ENCODE data around the gene TRPV3. TPM values are rescaled to one million over a fixed set of nuclear protein-coding genes. Genes with fewer than 3 reads are reported as not detected.

The TRPV3 gene
- total and polyA plus RNA-seq, 3 donors from 2014 or later, result 6.6 to 37.2 (median 19.8) TPM

DNA sequence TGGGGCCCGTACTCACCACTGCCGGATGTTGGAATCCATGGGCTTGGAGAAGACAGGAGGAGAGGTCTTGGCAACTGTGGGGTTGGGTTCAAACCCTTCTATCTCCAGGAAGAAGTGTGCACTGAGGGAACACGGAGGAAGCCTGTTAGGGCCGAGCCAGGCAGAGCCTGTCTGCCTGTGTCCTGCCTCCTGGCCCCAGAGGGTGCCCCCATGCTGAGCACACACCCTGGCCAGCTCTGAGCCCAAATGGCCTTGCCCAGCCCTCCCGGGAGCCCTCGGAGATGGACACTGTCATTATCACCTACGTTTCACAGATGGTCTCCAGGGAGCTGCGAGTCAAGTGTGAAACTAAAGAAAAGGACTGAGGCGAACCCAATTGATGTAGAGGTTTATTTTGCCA is 12.5 kb downstream of the TRPV3 start:
- intact Hi-C loops (cut with DNase I; ENCODE audit: low total_unique reads), result no loop called here
- no peaks in the 10 kb centered on the region for H3K36me3 ChIP-seq (ENCODE audit: low read depth, missing control alignments)
- no peaks in the 10 kb centered on the region for H3K27me3 ChIP-seq
- WGBS, 2 donors, result 64 to 67% methylated on average over 7 to 9 of the region's 9 CpGs
- no peak for TF ChIP-seq POLR2A (IDR thresholded peaks at IDR 0.05)
- TF ChIP-seq, protein P1, sequence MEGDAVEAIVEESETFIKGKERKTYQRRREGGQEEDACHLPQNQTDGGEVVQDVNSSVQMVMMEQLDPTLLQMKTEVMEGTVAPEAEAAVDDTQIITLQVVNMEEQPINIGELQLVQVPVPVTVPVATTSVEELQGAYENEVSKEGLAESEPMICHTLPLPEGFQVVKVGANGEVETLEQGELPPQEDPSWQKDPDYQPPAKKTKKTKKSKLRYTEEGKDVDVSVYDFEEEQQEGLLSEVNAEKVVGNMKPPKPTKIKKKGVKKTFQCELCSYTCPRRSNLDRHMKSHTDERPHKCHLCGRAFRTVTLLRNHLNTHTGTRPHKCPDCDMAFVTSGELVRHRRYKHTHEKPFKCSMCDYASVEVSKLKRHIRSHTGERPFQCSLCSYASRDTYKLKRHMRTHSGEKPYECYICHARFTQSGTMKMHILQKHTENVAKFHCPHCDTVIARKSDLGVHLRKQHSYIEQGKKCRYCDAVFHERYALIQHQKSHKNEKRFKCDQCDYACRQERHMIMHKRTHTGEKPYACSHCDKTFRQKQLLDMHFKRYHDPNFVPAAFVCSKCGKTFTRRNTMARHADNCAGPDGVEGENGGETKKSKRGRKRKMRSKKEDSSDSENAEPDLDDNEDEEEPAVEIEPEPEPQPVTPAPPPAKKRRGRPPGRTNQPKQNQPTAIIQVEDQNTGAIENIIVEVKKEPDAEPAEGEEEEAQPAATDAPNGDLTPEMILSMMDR (IDR thresholded peaks at IDR 0.05), result no peak
- no peak overlapping the region for H3K4me3 ChIP-seq
- no peak for DNase-seq
- no peak overlapping the region for H3K27ac ChIP-seq
- H3K9me3 ChIP-seq, result no peaks in the 10 kb centered on the region
- no peaks in the 10 kb centered on the region for H3K4me1 ChIP-seq

DNA sequence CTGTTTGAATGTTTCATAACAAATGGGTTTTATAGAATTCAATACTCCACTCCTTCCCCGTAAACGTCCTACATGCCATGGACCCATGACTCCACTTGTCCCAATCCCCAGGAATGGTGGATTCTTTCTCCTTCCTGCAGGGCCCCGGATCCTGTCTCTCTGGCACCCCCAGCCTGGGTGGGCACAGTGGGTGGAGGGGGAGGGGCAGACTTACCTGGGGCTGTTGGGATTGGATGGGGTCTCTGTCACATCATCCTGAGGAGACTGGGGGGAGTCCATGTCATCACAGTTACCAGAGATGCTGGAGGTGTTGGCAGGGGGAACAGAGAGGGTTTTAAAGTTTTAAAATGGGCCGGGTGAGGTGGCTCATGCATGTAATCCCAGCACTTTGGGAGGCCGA is 13.2 kb downstream of the TRPV3 start:
- no peaks in the 10 kb centered on the region for H3K36me3 ChIP-seq (ENCODE audit: low read depth, missing control alignments)
- no peak for DNase-seq
- no peak overlapping the region for H3K4me3 ChIP-seq
- intact Hi-C loops (cut with DNase I; ENCODE audit: low total_unique reads), result no loop called here
- no peaks in the 10 kb centered on the region for H3K4me1 ChIP-seq
- H3K9me3 ChIP-seq, result no peaks in the 10 kb centered on the region
- H3K27ac ChIP-seq, result no peak overlapping the region
- H3K27me3 ChIP-seq, result no peaks in the 10 kb centered on the region
- 89 to 91% methylated on average over 5 of the region's 5 CpGs for WGBS, 2 donors
- TF ChIP-seq, protein P1 (IDR thresholded peaks at IDR 0.05), result no peak
- no peak for TF ChIP-seq POLR2A (IDR thresholded peaks at IDR 0.05)

DNA sequence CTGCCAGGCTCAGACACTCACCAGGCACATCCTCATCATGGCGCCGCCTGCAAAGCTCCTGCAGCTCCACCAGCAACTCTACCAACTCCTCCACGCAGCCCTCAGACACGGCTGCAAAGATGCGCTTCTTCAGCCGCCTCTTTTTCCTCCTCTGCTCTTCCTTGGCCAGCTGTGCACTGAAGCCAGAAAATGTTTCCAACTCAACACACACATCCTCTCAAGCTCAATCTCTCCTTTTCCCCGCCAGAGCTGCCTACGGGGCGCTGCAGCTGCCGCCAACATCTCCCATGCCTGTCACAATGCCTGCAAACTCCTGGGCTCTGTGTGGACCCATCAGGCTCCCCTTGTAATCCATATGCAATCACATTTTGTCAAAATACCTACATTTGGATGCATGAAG is 14.2 kb downstream of the TRPV3 start:
- Histone ChIP-seq H3K27me3 (no peaks in the 10 kb centered on the region), H3K4me1 (no peaks in the 10 kb centered on the region), H3K9me3 (no peaks in the 10 kb centered on the region), H3K27ac (no peak overlapping the region), H3K36me3 (ENCODE audit: low read depth, missing control alignments) (no peaks in the 10 kb centered on the region), H3K4me3 (no peak overlapping the region)
- TF ChIP-seq POLR2A (IDR thresholded peaks at IDR 0.05), result no peak
- TF ChIP-seq, protein P1 (IDR thresholded peaks at IDR 0.05), result no peak
- intact Hi-C loops (cut with DNase I; ENCODE audit: low total_unique reads), result no loop called here
- WGBS, 2 donors, result 52 to 64% methylated on average over 10 of the region's 10 CpGs
- DNase-seq, result no peak

DNA sequence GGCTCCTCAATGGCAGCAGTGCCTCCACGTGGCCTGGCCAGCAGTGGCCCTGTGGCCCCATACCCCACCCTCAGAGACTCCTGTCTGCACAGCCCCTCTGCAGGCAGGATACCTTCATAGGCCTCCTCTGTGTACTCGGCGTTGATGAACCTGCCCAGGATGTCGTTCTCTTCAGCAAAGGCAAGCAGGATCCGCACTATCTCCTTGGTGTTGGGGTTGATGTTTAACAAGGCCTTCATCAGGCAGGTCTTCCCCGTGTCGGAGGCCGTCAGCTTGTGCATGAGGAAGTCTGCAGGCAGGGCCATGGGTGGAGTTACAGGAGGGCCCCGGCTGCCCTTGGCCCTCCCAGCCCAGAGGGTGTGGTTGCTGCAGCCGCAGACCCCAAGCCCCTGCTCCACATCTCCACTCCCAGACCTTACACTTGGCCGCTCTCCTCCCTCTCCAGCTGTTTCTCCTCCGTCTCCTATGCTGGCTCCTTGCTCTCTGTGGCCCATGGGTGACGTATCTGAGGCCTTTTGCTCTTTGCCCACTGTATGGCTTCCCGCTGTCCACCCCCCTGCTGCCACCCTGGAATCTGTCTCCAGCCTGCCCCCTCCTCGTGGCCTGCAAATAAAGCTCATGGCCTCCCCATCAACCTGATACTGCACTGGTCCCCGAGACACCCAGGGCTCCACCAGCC is 15.1 kb downstream of the TRPV3 start:
- intact Hi-C loops (cut with DNase I; ENCODE audit: low total_unique reads), result no loop called here
- H3K27me3 ChIP-seq, result no peaks in the 10 kb centered on the region
- WGBS, 2 donors, result 81 to 89% methylated on average over 12 to 16 of the region's 16 CpGs
- no peak overlapping the region for H3K27ac ChIP-seq
- TF ChIP-seq POLR2A (IDR thresholded peaks at IDR 0.05), result no peak
- TF ChIP-seq, protein P1 (IDR thresholded peaks at IDR 0.05), result no peak
- no peak overlapping the region for H3K4me3 ChIP-seq
- DNase-seq, result no peak
- no peaks in the 10 kb centered on the region for H3K9me3 ChIP-seq
- no peaks in the 10 kb centered on the region for H3K36me3 ChIP-seq (ENCODE audit: low read depth, missing control alignments)
- H3K4me1 ChIP-seq, result no peaks in the 10 kb centered on the region
